Ovary (tissue), 9 donors: ENCODE measurements around the gene FAM131A. TPM values are rescaled to one million over a fixed set of nuclear protein-coding genes. Genes with fewer than 3 reads are reported as not detected.

Experiments
- DNase-seq, 5 donors: peaks; one replicate each; pipeline ENCODE4 v3.0.0-alpha.2; 2019 to 2020
- H3K27ac ChIP-seq, 2 donors: fragments of 200-600 bp; one replicate each; pipeline versions ENCODE4 v1.5.1 to v1.8.0; 2019 to 2022
- H3K27me3 ChIP-seq: fragments of 200-600 bp; one replicate; pipeline ENCODE4 v1.8.0; 2022
- H3K36me3 ChIP-seq: fragments of 200-600 bp; sonication (generic); one replicate; pipeline ENCODE4 v1.5.1; 2019
- H3K4me1 ChIP-seq: one replicate; pipeline ENCODE4 v1.8.1; 2013; ENCODE audit warnings: mild to moderate bottlenecking, moderate library complexity; ENCODE audit not compliant: insufficient read depth
- H3K4me3 ChIP-seq: fragments of 200-600 bp; sonication (generic); one replicate; pipeline ENCODE4 v1.5.1; 2017
- H3K9me3 ChIP-seq, 2 donors: fragments of 200-600 bp in 1 of 2; sonication (generic) in 1 of 2; one replicate each; pipeline versions ENCODE4 v1.5.1 to v1.8.1; 2013 to 2019; ENCODE audit warnings: mild to moderate bottlenecking in 1 of 2, moderate library complexity in 1 of 2
- EP300 ChIP-seq: sonication (generic); formaldehyde crosslinking; IDR thresholded peaks from one replicate; pipeline ENCODE4 v1.6.1; 2017; ENCODE audit warnings: antibody characterized with exemption
- POLR2A ChIP-seq: fragments of 450-650 bp; IDR thresholded peaks from one replicate; pipeline ENCODE4 v1.6.1; 2017; ENCODE audit warnings: antibody characterized with exemption, mild to moderate bottlenecking, moderate library complexity
- WGBS, 3 donors: extraction: QIAGEN DNeasy Blood & Tissue Kit in 1 of 3; methylation state at CpG; one replicate each; pipeline versions ENCODE4 v1.1.5 to v1.1.7; 2013 to 2017; 5-methylcytosine and 5-hydroxymethylcytosine counted together
- intact Hi-C, 4 donors: fragments of 100-400 bp; cut with DNase I; formaldehyde crosslinking; loops; one replicate each; pipeline versions ENCODE4 v1.11.0 to v1.15.1; 2022 to 2023
- polyA plus RNA-seq, 2 donors: library from polyadenylated mRNA; stranded (reverse); fragments of 200-250 nt in 1 of 2; fragments of 350-450 nt in 1 of 2; fragmentation: Illumina TruSeq in 1 of 2; extraction: RNeasy Lipid Tissue Mini Kit (QIAGEN cat#74804) in 1 of 2; gene quantifications; one replicate each; pipeline ENCODE4 v1.2.3, GENCODE V29; 2013 to 2014
- total RNA-seq, 7 donors: library from RNA; depleted of rRNA in 2 of 7; stranded (reverse); fragments of >200 nt in 2 of 7; fragmentation: NEBNext Ultra II Directional in 3 of 7; extraction: Animal tissue kit (Norgen Biotek cat#: 25700) in 3 of 7; gene quantifications; one replicate each; pipeline versions ENCODE4 v1.1.0 to v1.2.4, GENCODE V29; 2016 to 2023
- TF ChIP-seq, protein P1 (sequence below), 3 donors: fragments of 450-650 bp in 2 of 3; fragments of 200-600 bp in 1 of 3; IDR thresholded peaks; one replicate each; pipeline versions ENCODE4 v1.5.1 to v1.8.0; 2016 to 2022; ENCODE audit warnings: antibody characterized with exemption in 3 of 3, mild to moderate bottlenecking in 1 of 3
- donor health status: DM: no; HTN: no; CAD: no; lungs with moderate emphysema.
- donor health status: DM: no; HTN: no; CAD: no.
- donor health status: Bipolar disorder and iron deficiency.
- donor health status: DM: yes; HTN: yes; CAD: no.
- donor health status: DM: no; HTN: no; CAD: no.
- donor health status: DM: yes; HTN: yes; CAD: no.

Gene FAM131A
- total and polyA plus RNA-seq, 9 donors = 8.7 to 37.8 (median 27.1) TPM

DNA sequence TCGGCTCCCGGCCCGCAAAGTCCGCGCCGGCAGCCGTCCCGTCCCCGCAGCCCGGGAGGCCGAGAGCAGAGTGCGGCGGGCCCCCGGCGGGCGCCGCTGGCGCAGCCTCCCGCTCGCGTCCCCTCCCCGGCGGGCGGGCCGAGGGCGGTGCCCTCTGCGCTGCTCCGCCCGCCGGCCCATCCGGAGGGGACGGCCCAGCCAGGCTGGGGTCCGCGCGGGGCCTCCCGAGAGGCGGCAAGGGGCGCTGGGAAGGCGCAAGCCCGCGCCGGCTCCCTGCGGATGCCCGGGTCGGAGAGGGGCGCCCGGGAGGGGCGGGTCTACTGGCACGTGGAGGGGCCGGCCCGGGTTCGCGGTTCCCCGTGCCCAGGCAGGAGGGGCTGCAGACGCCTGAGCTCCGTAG lies 24.1 kb downstream of the FAM131A start, which contains the start of the genes CLCN2 and POLR2H:
Gene CLCN2 (minus strand): TSS at position 74 of the 400 bp plus-strand sequence. CDS start 126 bp downstream, outside the sequence.
Gene POLR2H (plus strand): TSS at position 179 of the 400 bp plus-strand sequence. CDS start 1,783 bp downstream, outside the sequence.
- WGBS, 3 donors = 0 to 2% (median 0%) methylated on average over 10 to 56 of the region's 56 CpGs
- intact Hi-C loops = loop anchor here in 1 of 4 donors (10.0 kb wide), 1 partner anchor 47 kb away; the partner anchor contains the start of gene EIF4G1
- no peaks in the 10 kb centered on the region for H3K9me3 ChIP-seq
- DNase-seq = peak; percentile 69 to 85 (median 79)
- TF ChIP-seq EP300 (no peak), POLR2A (peak; percentile 82)
- TF ChIP-seq, protein P1, sequence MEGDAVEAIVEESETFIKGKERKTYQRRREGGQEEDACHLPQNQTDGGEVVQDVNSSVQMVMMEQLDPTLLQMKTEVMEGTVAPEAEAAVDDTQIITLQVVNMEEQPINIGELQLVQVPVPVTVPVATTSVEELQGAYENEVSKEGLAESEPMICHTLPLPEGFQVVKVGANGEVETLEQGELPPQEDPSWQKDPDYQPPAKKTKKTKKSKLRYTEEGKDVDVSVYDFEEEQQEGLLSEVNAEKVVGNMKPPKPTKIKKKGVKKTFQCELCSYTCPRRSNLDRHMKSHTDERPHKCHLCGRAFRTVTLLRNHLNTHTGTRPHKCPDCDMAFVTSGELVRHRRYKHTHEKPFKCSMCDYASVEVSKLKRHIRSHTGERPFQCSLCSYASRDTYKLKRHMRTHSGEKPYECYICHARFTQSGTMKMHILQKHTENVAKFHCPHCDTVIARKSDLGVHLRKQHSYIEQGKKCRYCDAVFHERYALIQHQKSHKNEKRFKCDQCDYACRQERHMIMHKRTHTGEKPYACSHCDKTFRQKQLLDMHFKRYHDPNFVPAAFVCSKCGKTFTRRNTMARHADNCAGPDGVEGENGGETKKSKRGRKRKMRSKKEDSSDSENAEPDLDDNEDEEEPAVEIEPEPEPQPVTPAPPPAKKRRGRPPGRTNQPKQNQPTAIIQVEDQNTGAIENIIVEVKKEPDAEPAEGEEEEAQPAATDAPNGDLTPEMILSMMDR (IDR thresholded peaks at IDR 0.05) = peak in 1 of 3 donors; percentile 18
- no peaks in the 10 kb centered on the region for H3K27me3 ChIP-seq
- H3K4me3 ChIP-seq = peak within 1 kb of the TSS; percentile 76
- H3K4me1 ChIP-seq = peaks cover 19% of the 10 kb centered on the region
- no peaks in the 10 kb centered on the region for H3K36me3 ChIP-seq
- peak within 1 kb of the TSS; percentile 95 to 100 for H3K27ac ChIP-seq

- WGBS, 3 donors = 0% methylated on average over 35 to 38 of the region's 38 CpGs
- H3K27me3 ChIP-seq = no peaks in the 10 kb centered on the region
- DNase-seq = peak in 2 of 5 donors; percentile 83
- no peaks in the 10 kb centered on the region for H3K9me3 ChIP-seq
- TF ChIP-seq EP300 (no peak), POLR2A (no peak)
- TF ChIP-seq, protein P1 (IDR thresholded peaks at IDR 0.05) = no peak
- peak overlapping the region; percentile 76 for H3K4me3 ChIP-seq
- H3K4me1 ChIP-seq = peaks cover 19% of the 10 kb centered on the region
- H3K36me3 ChIP-seq = no peaks in the 10 kb centered on the region
- H3K27ac ChIP-seq = peak overlapping the region; percentile 95 to 100
- intact Hi-C loops = loop anchor here in 1 of 4 donors (10.0 kb wide), 1 partner anchor 47 kb away; the partner anchor contains the start of gene EIF4G1
These were observed 24.7 kb downstream of the FAM131A start for GRCh38 chr3:184361932-184362667.

DNA sequence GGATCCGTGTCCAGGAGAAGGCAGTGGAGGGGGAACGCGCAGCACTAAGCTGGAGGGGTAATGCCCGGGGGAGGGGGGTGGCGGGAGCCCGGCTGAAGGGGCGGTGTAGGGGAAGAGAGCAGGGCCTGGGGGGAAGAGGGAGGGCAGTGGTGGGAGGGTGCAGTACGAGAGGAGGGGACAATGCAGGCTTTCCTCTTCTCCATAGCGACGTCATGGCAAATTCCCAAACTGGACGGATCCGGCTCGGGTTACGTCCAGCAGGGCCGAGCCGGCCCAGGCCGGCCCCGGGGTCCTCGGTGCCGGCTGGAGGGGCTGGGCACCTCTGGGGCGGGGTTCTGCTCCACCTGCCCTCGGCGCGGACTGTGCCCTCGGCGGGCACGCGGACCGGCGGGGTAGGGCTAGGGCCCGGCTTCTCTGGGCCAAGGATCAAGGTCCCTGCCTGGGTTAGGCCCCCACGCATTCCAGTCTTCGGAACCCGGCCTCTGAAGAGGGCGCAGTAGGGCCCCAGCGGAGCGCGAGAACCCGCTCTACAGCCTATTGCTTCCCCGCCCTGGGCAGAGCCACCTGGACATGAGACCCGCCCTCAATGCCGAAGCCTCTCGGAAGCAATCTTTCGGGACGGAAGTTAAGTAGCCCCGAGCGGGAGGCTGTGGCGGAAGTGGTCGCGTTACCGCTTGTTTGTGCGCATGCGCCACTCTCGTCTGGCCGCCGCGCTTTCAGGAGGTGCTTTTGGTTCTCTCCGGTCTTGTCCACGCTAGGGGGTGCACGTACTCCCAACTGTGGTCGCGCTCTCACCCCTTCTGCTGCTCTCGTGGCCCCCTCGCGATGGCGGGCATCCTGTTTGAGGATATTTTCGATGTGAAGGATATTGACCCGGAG lies 25.5 kb downstream of the FAM131A start:
- intact Hi-C loops = loop anchor here in 1 of 4 donors (10.0 kb wide), 1 partner anchor 48 kb away; the partner anchor contains the start of gene EIF4G1
- peak; percentile 95 to 98 (median 97) for DNase-seq

More for the DNA sequence above, 25.5 kb downstream of the FAM131A start:
- WGBS, 3 donors = 0% methylated on average over 53 to 68 of the region's 68 CpGs
- peak overlapping the region; percentile 76 for H3K4me3 ChIP-seq
- TF ChIP-seq EP300 (no peak), POLR2A (peak; percentile 79)
- TF ChIP-seq, protein P1 (IDR thresholded peaks at IDR 0.05) = peak in 2 of 3 donors; percentile 69 to 74
- H3K36me3 ChIP-seq = no peaks in the 10 kb centered on the region
- H3K27ac ChIP-seq = peak overlapping the region; percentile 95 to 100
- H3K4me1 ChIP-seq = peaks cover 19% of the 10 kb centered on the region
- no peaks in the 10 kb centered on the region for H3K9me3 ChIP-seq
- H3K27me3 ChIP-seq = no peaks in the 10 kb centered on the region
